K562 (cell line): Measurements from ENCODE around the gene OTULIN. TPM values are rescaled to one million over a fixed set of nuclear protein-coding genes. Genes with fewer than 3 reads are reported as not detected.

ENCODE experiments used
- ARID3A ChIP-seq: IDR thresholded peaks from 2 replicates; pipeline ENCODE4 v1.6.1; 2012; ENCODE audit warnings: low read depth, low read length, improper control_type of control experiment, borderline replicate concordance
- ATF1 ChIP-seq, 2 experiments: fragments of 450-650 bp in 1 of 2; IDR thresholded peaks; 2 replicates each; pipeline ENCODE4 v1.6.1; 2016; ENCODE audit warnings: missing compliant biosample characterization in 1 of 2, missing genetic modification characterization in 1 of 2
- BCLAF1 ChIP-seq, 2 experiments: fragments of 450-650 bp in 1 of 2; IDR thresholded peaks; 2 replicates each; pipeline ENCODE4 v1.6.1; 2011 to 2017; ENCODE audit warnings: low read depth in 2 of 2, antibody characterized with exemption in 1 of 2, borderline replicate concordance in 1 of 2, low read length in 1 of 2, mild to moderate bottlenecking in 1 of 2, mixed read lengths in 1 of 2; ENCODE audit not compliant: control insufficient read depth in 1 of 2
- CLOCK ChIP-seq: fragments of 250-450 bp; sonication (Bioruptor Pico); IDR thresholded peaks from 2 replicates; pipeline ENCODE4 v1.4.0; 2020; ENCODE audit warnings: mild to moderate bottlenecking, moderate library complexity, borderline replicate concordance
- STAT5A ChIP-seq: IDR thresholded peaks from 2 replicates; pipeline ENCODE4 v1.6.1; 2012; ENCODE audit warnings: low read length, inconsistent platforms, borderline replicate concordance
- TARDBP ChIP-seq: fragments of 450-650 bp; IDR thresholded peaks from 2 replicates; pipeline ENCODE4 v1.6.1; 2016
- ZBTB40 ChIP-seq, 2 experiments: fragments of 450-650 bp in 1 of 2; sonication (generic) in 1 of 2; formaldehyde crosslinking in 1 of 2; IDR thresholded peaks; 2 replicates each; pipeline versions ENCODE4 v1.7.1 to v1.9.0; 2016 to 2022; ENCODE audit warnings: inconsistent platforms in 1 of 2, mild to moderate bottlenecking in 1 of 2, missing genetic modification reagents in 1 of 2
- ZNF311 ChIP-seq: fragments of 250-450 bp; sonication (Bioruptor Pico); IDR thresholded peaks from 2 replicates; pipeline ENCODE4 v1.4.0; 2020; ENCODE audit warnings: mild to moderate bottlenecking, moderate library complexity
- ZSCAN32 ChIP-seq: fragments of 450-650 bp; formaldehyde crosslinking; IDR thresholded peaks from 2 replicates; pipeline ENCODE4 v1.4.0; 2020; ENCODE audit warnings: mild to moderate bottlenecking, moderate library complexity
- polyA plus RNA-seq, 8 experiments: library from polyadenylated mRNA; depleted of rRNA in 4 of 8; stranded (reverse) in 5 of 8; unstranded in 3 of 8; fragments of >200 nt; fragmentation: Nextera tagmentation in 2 of 8; fragmentation: Illumina TruSeq in 1 of 8; extraction: Ambion mirVana in 2 of 8; extraction: Trizol in 1 of 8; gene quantifications; 2 replicates each; pipeline versions ENCODE4 v1.2.1 to v1.2.3, GENCODE V29; 2011 to 2014; ENCODE audit warnings: inconsistent platforms in 1 of 8, missing spikeins in 1 of 8
- total RNA-seq, 7 experiments: library from RNA; depleted of rRNA in 6 of 7; stranded (reverse); fragments of >200 nt in 6 of 7; fragmentation: Illumina TruSeq in 2 of 7; extraction: Trizol in 2 of 7; gene quantifications; 2 replicates each; pipeline versions ENCODE4 v1.2.1 to v1.2.3, GENCODE V29; 2011 to 2021; ENCODE audit warnings: low replicate concordance in 1 of 7

The OTULIN gene
- total and polyA plus RNA-seq, 9 of the 15 experiments (the other 6 are each of a cell fraction or from before 2014, with no cell fraction given), result 3.3 to 33.6 (median 20.1) TPM

GRCh38 chr5:14675865-14676300, 11.4 kb downstream of the OTULIN start (continued):
- TF ChIP-seq BCLAF1 (IDR thresholded peaks at IDR 0.05; ENCODE audit: borderline replicate concordance in 1 of 2, control insufficient read depth in 1 of 2, low read depth in 2 of 2, low read length in 1 of 2) (no peak), STAT5A (no peak), ZBTB40 (IDR thresholded peaks at IDR 0.05) (peak; percentile 91), ZBTB40 (CRISPR knock-in tag; IDR thresholded peaks at IDR 0.05) (peak; percentile 60), ZNF311 (no peak), TARDBP (no peak), CLOCK (CRISPR knock-in tag) (no peak), ATF1 (CRISPR knock-in tag; IDR thresholded peaks at IDR 0.05) (no peak), ATF1 (tag; IDR thresholded peaks at IDR 0.05) (no peak), ARID3A (no peak), ZSCAN32 (CRISPR knock-in tag) (no peak)
